ENCODE data around the gene INF2.

INF2 gene

GRCh38 chr14:104754213-104754851 is 64.9 kb downstream of the INF2 start:
- no peak for DNase-seq

- no peak for DNase-seq
Measured at GRCh38 chr14:104755621-104756020, 66.2 kb downstream of the INF2 start.

- no peak for DNase-seq
Measured at GRCh38 chr14:104756477-104757237, 67.2 kb downstream of the INF2 start.

GRCh38 chr14:104757238-104757585 is 67.8 kb downstream of the INF2 start:
- no peak for DNase-seq

GRCh38 chr14:104757681-104758392 is 68.4 kb downstream of the INF2 start:
- DNase-seq: no peak

GRCh38 chr14:104758981-104759969 is 69.9 kb downstream of the INF2 start:
- no peak for DNase-seq

GRCh38 chr14:104765517-104765916 is 76.1 kb downstream of the INF2 start:
- no peak for DNase-seq

- DNase-seq: no peak
Measured at GRCh38 chr14:104766256-104766862, 76.9 kb downstream of the INF2 start.

- DNase-seq: no peak
Measured at GRCh38 chr14:104766863-104767633, 77.6 kb downstream of the INF2 start.

GRCh38 chr14:104767634-104767918 is 78.2 kb downstream of the INF2 start:
- no peak for DNase-seq

- DNase-seq: peak; percentile 53 to 64
Measured at GRCh38 chr14:104768437-104769323, 79.3 kb downstream of the INF2 start.

- no peak for DNase-seq
Measured at GRCh38 chr14:104769324-104770071, 80.1 kb downstream of the INF2 start.

GRCh38 chr14:104770072-104770579 is 80.7 kb downstream of the INF2 start:
- DNase-seq: no peak

GRCh38 chr14:104770851-104771272 is 81.4 kb downstream of the INF2 start:
- no peak for DNase-seq

GRCh38 chr14:104771374-104771773 is 82.0 kb downstream of the INF2 start:
- DNase-seq: no peak

Measured in AML-193 (cell line).